Measurements from ENCODE around the gene FLT4.

FLT4 gene

GRCh38 chr5:180603076-180603594 is 46.3 kb downstream of the FLT4 start:
- FAIRE-seq, result no peak

GRCh38 chr5:180602481-180603075 is 46.8 kb downstream of the FLT4 start:
- no peak for FAIRE-seq

DNA sequence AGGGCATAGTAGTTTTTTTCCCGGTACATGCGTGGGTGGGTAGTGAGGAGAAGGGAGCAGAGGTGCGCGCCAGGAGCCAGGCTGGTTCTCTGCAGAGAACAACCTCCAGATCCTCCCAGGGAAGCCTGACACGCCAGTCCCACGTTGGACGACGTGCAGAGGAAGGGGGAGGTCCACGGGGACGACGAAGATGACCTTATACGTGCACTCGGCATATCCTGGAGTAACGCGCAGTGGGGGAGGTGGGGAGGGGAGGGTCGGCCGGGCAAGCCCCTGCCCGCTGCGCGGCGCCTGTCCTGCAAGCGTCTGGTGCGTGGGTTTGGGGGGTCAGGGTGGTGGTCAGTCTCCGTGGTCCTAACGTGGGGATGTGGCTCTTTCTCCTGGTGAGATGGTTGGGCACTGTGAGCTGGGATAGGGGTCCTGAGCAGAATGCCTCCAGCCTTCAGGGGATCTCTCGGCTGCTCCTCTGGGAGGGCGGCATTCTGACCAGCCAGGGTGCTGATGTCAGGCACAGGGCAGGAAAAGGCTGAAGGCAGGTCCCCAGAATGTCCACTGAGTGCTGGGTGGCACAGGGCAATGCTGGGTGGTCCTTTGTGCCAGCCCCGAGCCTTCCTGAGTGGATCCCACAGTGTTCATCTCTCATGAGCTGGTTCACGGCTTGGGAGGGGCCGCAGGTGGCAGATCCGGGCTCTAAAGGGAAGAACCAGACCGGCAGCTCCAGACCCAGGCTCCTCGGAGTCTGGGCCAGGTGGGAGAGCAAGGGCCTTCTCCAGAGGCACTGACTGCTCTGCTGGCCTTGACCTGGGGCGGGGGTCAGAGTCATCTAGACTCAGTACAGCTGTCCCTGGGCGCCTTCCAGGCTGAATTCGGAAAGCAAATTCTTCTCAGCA is 47.6 kb downstream of the FLT4 start:
- FAIRE-seq, result no peak

GRCh38 chr5:180600554-180601041 is 48.8 kb downstream of the FLT4 start:
- no peak for FAIRE-seq

GRCh38 chr5:180599981-180600553 is 49.3 kb downstream of the FLT4 start:
- FAIRE-seq, result no peak

DNA sequence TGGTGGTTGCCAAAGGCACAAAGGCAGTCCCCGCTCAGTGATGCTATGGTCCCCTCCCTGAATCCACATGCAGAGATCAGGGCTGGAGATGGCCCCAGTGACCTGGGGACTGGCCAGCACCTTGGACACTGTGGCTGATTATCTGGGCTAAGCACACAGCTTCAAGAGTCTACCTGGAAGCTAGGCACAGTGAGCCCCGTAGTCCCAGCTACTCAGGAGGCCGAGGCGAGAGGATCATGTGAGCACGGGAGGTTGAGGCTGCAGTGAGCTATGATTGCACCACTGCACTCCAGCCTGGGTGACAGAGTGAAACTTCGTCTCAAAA is 49.8 kb downstream of the FLT4 start:
- no peak for FAIRE-seq

DNA sequence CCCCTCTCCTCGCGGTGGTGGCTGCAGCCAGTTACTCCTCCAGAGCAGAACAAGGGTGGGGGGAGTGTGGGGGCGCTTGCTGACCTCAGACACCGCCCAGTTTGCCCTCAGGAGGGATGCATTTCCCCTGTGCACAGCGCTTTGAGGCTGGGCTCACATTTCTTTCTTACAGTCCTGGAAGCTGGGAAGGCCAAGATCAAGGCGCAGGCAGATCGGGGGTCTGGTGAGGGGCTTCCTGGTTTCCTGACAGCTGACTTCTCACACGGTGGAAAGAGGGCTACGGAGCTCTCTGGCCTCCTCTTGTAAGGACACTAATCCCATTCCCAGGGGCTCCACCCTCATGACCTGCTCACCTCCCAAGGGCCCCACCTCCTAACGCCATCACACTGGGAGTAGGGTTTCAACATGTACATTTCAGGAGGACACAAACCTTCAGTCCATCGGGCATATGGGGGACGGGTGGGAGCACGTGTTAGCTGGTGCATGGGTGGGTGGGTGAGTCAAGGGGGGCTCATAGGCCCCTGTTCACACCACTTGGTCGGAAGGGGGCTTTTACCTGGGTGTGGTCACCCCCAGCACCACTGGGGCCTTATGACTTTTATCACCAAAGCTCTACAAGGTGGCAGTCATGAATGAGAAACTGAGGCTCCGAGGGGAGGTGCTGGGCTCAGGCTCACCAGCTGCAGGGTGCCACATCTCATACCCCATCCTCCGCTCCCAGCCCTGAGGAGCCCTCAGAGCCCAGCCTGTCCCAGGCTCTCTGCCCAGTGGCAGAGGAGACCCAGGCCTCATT is 50.4 kb downstream of the FLT4 start:
- no peak for FAIRE-seq

- FAIRE-seq, result no peak
Measured at GRCh38 chr5:180598316-180598701, 51.1 kb downstream of the FLT4 start.

- no peak for FAIRE-seq
Measured at GRCh38 chr5:180596668-180597231, 52.6 kb downstream of the FLT4 start.

DNA sequence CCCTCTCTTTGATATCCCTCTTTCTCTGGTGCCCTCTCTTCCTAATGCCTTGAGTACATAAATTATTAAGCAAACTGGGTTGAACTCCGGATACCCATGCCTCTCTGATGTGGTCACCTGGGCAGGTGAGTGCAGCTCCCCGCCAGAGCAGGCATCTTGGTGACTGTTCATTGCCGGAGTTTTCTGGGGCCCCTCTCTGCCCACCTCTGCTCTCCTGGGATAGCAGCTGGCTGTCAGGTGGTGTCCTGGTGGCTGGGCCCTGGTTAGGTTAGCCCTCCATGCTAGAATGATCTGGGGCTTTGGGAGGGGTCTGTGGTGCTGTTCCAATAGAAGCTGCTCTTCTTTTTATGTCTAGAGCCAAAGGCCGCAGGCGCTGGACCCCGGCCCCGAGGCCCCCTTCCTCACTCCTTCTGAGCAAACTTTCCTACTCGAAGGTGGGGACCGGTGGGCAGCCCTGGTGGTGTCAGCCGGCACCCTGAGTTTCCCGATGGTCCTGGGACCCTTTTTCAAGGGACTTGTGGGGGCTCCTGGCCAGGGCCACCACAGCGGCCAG is 53.2 kb downstream of the FLT4 start:
- FAIRE-seq, result no peak

- FAIRE-seq, result no peak
Measured at GRCh38 chr5:180595381-180596114, 53.9 kb downstream of the FLT4 start.

DNA sequence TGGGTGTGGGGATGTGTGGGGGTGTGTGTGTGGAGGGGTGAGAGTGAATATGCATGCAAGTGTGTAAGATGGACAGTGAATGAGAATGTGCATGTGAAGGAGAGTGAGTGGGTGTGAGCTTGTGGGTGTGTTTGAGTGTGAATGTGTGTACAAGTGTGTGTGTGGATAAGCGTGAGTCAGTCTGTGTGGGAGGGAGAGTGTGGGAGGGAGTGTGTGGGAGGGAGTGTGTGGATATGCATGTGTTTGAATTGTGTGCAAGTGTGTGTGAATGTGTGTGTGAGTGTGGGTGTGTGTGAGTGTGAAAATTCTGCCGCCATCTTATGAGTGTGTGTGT is 54.4 kb downstream of the FLT4 start:
- FAIRE-seq, result no peak

DNA sequence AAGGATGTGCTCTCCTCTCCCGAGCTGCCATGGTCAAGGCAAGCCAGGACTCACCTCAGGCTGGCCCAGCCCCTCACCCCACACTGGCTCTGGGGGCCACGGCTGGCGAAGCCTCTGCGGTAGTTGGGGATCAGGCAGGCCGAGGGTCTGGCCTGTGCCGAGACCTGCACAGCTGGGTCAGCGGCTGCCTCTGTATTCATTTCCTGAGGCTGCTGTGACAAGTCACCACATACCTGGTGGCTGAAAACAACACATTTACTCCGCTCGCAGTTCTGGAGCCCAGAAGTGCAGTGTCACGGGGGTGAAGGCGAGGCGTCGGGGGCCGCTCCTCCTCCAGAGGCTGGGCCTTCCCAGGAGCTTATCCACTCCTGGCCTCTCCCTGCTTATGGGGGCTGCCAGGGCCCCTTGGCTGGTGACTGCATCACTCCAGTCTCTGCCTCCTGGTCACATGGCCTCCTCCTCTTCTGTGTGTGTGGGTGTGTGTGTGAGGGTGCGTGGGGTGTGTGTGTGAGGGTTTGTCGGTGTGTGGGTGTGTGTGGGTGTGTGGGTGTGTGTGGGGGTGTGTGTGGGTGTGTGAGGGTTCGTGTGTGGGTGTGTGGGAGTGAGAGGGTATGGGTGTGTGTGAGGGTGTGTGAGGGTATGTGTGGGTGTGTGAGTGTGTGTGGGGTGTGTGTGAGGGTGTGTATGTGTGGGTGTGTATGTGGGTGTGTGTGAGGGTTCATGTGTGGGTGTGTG is 54.9 kb downstream of the FLT4 start:
- FAIRE-seq, result no peak

GRCh38 chr5:180593446-180594206 is 55.8 kb downstream of the FLT4 start:
- no peak for FAIRE-seq

DNA sequence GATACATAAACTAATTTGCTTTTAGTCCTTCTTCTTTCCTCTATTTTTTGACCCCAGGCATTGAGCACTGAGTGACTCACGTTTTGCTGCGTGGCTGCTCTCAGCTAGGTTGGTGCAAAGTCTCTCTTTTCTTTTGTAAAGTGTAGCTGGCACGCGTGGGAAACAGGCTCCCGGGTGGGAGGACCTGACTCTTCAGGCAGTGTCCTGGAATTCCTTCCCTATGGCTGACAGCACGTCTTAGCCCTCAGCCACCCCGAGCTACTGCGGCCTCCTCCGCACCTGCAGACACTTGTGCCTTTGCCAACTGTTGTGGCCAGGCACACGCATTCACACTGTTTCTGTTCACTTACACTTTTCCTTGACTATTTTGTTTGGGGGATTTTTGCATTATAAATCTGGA is 57.2 kb downstream of the FLT4 start:
- no peak for FAIRE-seq

DNA sequence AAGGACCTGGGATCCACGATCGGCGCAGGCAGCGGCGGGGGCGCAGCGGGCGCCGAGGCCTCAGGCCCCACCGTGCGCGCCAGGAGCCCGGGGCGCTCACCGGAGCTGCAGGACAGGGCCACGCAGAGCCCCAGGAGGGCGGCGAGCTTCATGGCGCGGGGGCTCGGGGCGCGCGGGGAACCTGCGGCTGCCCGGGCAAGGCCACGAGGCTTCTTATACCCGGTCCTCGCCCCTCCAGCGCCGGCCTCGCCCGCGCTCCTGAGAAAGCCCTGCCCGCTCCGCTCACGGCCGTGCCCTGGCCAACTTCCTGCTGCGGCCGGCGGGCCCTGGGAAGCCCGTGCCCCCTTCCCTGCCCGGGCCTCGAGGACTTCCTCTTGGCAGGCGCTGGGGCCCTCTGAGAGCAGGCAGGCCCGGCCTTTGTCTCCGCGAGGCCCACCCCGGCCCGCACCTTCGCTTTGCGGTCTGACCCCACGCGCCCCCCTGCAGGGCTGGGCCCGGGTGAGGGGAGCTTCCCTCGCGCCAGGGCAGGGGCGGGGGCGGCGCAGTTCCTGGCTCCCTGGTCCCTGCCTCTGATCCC is 58.0 kb downstream of the FLT4 start, which contains the start of gene SCGB3A1:
Gene SCGB3A1, minus strand, starts transcription at position 189 of the 577 bp plus-strand sequence. Its CDS starts 37 bp downstream, at position 152.
- FAIRE-seq, result no peak

GRCh38 chr5:180590543-180591310 is 58.7 kb downstream of the FLT4 start:
- FAIRE-seq, result no peak

- no peak for FAIRE-seq
Measured at GRCh38 chr5:180589771-180590542, 59.4 kb downstream of the FLT4 start.

Data from TTC549 (cell line).